G401 (cell line): Measurements from ENCODE around the gene AANAT. TPM values are rescaled to one million over a fixed set of nuclear protein-coding genes. Genes with fewer than 3 reads are reported as not detected.
"Not testable (repeated sequence)": the region's sequence is repeated elsewhere in the genome, so short reads cannot be mapped to it uniquely, and the experiment has no call there.

Source experiments
- DNase-seq: peaks from one replicate; pipeline ENCODE4 v3.0.0-alpha.2; 2015; ENCODE audit warnings: low spot score
- in situ Hi-C: cut with HindIII; loops from 2 replicates; pipeline ENCODE4 v1.10.0; 2016; ENCODE audit warnings: low sequenced_read_pairs, mixed read lengths
- total RNA-seq: library from RNA; depleted of rRNA; stranded (reverse); fragments of >200 nt; shearing (Covaris generic); gene quantifications from 2 replicates; pipeline ENCODE4 v1.2.3, GENCODE V29; 2014

The AANAT gene
- total RNA-seq, 1 experiment from 2014 or later, result not detected

DNA sequence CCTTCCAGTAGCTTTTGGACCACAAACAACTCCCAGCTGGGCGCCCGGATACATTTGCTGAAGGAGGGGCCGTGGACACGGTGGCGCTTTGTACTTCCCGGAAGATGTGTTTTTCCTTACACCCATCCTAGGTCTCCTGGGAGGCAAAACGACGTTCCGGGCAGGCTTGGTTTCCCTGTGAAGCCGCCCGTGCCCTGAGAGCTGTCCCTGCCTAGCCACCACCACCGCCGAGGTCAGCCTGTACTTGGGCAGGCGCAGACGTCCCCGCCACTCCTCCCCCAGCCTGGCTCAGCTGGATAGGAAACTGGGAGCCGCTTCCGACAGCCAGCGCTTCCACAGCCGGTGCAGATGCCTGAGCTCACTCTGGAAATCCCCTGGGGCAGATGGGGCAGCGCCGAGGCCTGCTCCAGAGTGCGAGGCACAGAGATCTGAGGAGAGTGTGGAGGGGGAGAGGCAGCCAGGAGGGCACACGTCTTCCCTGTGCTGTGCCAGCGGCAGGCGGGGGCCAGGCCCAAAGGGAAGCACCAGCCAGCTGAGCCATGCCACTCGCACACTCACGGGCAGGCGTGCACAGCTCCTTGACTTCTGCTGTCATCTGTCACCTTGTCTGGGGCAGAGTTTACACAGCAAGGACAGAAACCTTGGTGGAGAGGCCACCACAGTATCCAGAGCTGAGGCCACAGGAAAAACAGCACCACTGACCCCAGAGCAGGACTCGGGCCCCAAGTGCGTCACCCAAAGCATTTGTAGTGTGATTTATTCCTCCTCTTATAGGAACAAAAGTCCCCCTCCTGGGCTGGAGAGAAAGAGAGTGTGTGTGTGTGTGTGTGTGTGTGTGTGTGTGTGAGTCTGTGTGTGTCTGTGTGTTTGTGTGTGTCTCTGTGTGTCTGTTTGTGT lies 30.8 kb downstream of the AANAT start:
- DNase-seq, result no peak
- in situ Hi-C loops, result no loop called here

DNA sequence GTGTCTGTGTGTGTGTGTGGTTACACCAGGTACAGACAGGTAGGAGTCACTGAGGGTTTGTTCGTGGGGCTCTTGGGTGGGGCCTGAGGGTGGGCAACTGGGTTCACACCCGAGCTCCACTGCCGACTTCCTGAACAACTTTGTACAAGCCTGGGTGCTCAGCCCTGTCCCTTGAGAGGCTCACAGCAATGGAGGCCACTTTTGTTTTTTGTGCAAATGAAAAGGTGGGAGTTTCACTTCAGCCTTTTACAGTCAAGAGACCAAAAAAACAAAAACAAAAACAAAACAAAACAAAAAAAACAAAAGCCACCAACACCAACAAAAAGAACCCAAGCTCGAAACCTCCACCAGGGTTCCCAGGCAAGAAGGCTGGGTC lies 31.5 kb downstream of the AANAT start:
- in situ Hi-C loops, result no loop called here

DNA sequence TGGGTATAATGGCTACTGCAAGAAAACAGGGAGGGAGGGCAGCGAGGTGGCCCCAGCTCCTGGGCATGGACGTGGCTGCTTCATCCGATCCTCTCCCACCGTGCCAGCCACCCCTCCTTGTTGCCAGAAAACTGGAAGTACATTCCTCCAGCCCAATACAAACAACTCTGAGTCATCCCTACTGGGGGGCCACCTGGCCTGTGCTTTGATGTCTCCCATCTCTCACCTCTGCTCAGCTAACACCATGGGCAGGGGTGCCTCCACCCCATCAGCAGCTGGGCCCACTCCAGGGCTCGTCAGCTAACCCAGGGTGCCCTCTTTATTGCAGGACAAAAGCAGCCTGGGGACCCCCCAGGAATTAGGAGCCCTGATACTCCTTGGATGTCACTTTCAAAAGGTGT lies 31.9 kb downstream of the AANAT start:
- no peak for DNase-seq
- in situ Hi-C loops, result no loop called here

More for the DNA sequence above, 31.5 kb downstream of the AANAT start:
- DNase-seq, result no peak

DNA sequence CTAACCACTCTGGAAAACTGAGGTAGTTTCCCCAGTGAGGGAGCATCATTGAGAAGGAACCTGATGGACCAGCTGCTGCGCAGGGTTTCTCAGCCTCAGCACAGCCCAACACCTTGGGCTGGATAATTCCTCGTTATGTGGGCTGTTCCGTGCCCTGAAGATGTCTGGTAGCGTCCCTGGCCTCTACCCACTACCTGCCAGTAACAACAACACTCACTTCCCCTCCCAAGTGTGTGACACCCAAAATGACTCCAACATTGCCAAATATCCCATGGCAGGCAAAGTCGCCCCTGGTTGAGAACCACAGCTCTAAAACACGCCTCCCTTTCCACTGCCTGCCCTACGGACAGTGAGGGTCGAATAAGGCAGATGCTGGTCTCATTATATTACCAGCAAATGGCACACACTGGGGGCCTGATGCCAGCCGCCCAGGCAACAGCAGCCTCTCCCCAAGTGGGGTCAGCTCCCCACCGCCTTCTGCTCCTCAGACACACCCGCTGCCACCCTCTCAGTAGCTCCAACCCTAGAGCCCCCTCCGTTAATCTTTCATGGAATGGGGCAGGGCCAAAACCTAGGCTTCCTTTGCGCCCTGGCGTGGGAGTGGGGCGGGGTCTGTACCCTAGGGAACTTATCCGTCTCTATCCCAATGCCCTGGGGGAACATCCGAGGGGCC lies 32.8 kb downstream of the AANAT start:
- in situ Hi-C loops, result no loop called here
- DNase-seq, result no peak

DNA sequence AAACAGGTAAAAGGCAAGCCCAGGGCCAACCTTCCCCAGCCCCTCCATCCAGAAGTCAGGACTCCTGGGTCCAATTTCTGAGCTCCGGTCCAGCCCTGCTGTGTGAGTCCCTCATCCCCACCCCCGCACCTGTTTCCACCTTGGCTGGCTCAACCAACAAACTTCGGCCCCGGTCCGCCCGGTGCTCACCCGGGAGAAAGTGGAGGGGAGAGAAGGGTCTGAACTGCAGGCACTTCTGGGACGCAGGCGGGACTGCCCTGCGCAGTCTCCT lies 33.3 kb downstream of the AANAT start:
- in situ Hi-C loops, result no loop called here
- DNase-seq, result no peak

DNA sequence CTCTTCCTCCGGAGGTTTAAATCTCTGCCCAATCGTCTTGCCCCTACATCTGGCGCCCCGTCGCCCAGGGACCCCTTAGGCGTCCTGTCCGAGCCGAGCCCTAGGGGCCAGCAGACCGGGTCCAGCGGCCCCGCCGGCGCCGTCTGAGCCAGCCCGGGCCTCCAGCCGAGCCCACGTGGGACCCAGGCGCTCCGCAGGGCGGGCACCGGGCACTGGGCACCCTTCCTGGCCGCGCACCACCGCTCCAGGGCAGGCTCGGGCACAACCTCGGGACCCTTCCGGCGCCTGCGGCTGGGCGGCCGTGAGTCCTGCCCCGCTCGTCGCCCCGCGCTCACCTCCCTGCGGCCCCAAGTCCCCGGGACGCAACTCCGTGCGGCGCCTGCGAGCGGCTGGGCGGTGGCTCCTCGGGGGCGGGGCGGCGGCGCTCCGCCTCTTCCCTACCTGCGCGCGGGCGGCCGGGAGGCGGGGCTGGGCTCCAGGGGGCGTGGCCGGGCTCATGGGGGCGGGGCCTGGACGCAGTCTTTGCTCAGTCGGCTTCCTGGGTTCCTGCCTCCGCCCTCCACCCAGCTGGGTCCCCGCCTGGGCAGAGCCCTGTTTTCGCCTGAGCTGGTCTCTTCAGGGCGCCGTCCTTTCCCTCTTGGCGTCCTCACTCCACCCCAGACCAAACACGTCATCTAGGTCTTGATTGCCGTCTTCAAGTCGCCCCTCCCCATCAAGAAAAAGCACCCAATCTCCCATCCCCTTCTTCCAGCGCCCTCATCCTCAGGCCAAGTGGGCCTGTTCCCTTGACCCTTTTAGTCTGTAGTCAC lies 33.8 kb downstream of the AANAT start, which contains the start of gene RHBDF2:
Gene RHBDF2, minus strand, starts transcription at position 406 of the 809 bp plus-strand sequence. CDS start 19,899 bp downstream, outside the sequence.
- in situ Hi-C loops, result no loop called here
- peak; percentile 54 for DNase-seq

DNA sequence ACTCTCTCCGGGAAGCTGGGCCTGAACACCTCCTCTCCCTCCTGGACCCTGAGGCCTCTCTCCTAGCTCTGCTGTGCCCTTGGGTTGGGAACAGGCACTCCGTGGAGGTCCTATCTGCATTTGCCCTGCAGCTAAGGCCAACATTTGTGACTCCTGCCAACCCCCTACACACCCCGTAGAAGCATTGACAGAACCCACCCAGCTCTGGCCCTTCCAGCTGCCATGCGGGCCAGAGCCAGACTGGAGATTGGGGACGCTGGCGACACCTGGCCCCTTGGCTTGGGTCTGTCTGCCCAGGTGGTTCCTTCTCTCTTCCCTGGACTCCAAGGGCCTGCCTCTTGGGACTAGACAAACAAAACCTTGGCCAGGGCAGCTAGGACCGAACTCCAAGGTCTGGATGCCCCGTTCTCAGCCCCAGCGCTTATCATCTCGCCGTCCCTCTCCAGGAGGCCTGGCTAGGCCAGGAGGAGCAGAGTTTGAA lies 34.5 kb downstream of the AANAT start:
- in situ Hi-C loops, result no loop called here
- no peak for DNase-seq

DNA sequence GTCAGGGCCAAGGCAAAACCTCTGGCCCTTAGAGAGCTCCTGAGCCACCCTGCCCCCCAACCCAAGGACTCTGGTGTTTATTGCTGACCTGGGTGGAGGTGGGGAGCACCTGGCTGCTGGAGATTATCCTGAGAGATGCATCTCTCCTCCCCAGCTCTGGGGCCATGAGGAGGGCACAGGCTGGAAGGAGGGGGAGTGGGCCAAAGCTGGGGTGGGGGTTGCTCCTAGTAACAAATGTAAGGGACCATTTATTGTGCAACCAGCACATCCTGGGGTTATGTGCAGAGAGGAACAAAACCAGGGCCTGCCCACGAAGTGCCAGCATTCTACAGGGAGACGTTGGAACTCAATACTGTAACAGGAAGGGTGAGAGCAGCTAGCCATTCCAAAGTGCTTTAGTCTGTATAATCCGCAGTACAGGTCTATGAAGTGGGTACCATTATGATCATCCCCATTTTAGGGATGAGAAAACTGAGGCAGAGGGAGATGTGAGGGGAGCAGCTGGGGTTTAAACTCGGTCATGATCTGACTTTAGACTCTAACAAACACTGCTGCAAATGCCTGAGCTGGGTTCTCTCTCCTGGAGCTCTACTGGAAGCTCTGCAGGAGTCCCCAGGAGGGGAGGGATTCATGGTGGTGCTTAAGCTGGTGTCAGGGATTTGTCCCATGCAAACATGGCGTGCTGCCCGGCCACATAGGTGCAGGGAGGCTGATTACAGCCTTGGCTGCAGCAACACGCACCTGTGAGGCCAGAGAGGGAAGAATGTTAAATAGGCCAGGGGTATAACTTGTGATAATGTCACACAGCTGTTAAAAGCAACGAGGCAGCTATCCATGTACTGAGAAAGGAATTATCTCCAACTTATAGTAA lies 35.2 kb downstream of the AANAT start:
- in situ Hi-C loops, result no loop called here
- DNase-seq, result no peak

DNA sequence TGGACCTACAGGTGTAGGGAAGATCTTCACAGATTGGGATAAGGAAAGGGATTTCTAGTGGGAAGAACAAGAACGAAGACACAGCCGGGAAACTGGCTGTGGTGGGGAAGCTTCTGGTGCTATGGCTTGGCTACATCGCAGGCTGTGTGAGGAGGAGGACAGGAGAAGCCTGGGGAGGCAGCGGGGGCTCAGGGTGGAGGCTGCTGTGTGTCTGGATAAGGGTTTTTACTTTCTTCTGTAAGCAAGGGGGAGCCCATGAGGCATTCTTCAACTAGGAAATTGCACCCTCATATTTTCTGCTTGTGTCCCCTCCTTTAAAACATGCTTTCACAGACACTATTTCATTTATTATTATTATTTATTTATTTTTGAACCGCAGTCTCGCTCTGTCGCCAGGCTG lies 36.7 kb downstream of the AANAT start:
- no peak for DNase-seq
- in situ Hi-C loops, result no loop called here

DNA sequence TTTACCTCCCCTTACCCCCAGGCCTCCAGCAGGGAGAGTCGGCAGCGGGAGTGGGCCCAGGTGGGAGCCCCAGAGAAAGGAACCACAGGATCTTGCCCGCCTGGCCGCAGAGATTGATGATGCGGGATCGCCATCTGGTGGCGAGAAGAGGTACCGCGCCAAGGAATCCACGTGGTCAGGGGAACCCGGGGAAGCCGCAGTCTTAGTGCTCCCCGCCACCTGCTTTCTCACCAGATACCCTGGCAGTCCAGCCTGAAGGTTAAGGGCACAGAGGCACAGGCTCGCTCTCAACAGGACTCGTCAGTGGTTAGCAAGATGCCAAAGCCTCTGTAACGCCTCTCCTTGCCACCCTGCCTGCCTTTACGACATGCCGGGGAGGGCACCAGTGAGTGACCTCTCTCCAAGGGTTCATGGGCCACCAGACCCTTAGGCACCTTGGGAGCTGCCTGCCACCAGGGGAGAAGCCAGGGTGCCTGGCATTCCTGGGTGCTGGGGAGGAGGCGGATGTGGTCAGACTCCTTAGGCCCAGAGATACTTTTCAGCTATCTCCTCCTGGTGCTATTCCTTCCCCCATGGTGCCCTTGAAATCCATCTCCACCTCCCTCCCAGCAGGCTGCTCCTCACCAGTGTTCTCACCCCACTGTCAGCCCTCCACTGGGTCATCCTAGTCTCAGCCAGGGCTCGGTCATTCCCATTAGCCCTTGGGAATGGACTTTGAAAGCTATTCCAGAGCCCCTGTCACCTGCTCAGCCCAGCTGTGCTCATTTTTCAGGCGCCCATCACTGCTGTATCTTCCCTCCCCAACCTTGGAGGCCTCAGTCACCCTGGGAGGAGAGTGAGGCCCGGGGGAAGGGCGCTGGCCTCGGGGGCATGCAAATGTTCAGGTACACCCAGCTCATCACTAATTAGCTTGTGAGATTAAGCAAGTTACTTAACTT lies 39.3 kb downstream of the AANAT start:
- in situ Hi-C loops, result no loop called here
- DNase-seq, result peak; percentile 80

DNA sequence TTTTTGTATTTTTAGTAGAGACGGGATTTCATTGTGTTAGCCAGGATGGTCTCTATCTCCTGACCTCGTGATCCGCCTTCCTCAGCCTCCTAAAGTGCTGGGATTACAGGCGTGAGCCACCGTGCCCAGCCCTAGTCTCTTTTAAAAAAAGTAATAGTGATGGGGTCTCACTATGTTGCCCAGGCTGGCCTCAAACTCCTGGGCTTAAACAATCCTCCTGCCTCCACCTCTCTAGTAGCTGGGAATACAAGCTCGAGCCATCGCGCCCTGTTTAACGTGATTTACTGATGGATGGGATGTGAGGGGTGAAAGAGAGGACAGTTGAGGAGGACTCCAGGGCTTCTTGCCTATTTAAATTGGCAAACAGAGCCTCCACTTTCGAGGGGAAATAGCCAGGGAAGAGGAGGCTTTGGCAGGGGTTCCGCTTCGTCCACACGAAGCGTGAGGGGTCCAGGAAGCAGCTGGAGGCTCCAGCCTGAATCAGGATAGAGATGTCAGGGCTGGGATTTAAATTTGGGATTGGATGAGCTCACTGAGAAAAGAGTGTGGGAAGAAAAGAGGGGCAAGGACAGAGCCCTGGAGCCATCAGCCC lies 41.2 kb downstream of the AANAT start:
- DNase-seq, in situ Hi-C loops: not testable (repeated sequence)

DNA sequence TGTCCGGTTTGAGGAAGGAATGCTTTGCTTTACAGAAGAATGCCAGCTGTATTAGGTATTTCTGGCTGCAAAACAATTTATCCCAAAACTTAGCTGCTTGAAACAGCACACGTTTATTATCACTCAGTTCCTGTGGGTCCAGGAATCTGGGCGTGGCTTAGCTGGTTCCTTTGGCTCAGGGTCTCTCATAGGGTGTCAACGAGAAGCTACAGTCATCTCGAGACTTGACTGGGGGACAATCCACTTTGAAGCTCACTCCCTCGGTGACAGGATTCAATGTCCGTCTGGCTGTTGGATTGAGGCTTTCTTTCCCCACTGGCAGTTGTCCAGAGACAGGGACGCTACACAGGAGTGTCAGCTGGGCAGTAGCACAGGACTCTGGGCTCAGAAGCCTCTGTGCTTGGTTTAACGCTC lies 43.4 kb downstream of the AANAT start:
- in situ Hi-C loops, result no loop called here
- DNase-seq, result no peak

DNA sequence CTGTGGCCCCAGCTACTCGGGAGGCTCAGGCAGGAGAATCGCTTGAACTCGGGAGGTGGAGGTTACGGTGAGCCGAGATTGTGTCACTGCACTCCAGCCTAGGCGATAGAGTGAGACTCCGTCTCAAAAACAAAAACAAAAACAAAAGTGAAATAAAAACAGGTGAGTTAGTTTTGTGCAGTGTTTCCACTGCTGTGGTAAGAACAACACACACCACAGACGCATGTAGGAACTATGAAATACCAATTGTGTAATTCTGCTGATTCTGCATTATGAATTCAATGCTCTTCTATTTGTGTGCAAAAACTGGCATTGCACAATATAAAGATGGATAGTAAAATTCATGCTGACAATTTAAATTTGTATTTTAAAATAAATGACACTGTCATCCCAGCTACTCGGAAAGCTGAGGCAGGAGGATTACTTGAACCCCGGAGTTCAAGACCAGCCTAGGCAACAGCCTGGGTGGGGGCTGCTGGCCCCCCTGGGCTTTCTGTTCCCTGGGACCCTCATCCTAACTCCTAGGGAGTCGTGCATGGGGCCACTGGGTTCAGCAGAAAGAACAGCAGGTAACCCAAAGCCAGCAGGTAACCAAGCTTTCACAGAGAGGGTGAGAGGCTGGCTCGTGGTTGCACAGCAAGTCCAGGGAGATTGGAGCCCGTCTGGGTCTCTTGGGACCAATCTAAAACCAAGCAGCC lies 44.4 kb downstream of the AANAT start:
- in situ Hi-C loops, result no loop called here
- DNase-seq, result no peak

DNA sequence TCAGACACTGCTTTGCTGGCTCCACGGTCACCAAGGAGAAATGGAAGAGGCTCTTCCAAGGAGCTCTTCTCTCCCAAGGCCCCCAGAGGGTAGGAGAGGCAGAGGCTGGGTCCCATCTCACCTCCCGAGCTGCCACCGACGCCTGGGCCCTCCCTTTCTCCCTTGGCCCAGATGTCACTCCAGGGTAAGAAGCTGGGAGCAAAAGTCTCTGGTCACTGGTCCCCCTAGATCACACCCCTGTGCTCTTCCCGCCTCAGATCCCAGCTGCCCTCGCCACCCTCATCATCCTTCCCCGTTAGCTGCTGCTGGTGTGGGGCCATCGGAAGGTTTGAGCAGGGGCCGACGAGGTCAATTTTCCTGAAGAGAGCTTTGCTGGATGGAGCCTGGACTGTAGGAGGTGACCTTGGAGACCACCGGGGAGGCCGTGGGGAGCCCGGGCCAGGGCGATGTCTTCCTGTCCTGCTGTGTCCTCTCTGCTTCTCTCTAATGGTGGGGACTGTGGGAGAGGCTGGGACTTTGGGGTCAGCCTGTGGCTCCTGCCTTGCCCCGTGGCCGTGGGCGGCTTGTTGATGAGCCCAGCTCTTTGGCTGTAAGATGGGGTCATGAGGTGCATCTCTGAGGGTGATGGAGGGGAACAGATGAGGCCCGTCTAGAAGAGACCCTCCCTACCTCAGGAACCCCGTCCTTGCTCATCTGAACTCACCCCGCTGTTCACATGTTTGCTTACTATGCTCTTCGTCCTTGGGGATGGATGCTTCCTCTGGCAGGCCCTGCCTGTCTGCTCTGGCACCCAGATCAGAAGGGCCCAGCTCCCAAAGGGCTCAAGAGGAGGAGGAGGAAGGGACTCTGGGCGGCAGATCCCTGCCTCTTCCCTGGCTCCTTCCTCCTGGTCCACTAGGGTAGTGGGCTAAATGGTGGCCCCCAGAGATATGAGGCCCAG lies 45.2 kb downstream of the AANAT start:
- no peak for DNase-seq
- in situ Hi-C loops, result no loop called here

DNA sequence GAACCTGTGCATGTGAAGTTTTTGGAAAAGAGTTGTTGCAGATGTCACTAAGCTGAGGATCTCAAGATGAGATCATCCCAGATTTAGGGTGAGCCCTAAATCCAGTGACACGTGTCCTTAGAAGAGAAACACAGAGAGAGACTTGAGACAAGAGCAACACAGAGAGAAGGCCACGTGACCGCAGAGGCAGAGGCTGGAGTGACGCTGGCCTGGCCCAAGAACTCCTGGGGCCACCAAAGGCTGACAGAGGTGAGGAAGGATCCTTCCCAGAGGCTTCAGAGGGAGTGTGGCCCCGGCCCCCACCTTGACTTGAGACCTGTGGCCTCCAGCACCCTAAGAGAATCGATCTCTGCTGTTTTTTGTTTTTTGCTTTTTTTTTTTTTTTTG lies 45.9 kb downstream of the AANAT start:
- no peak for DNase-seq
- in situ Hi-C loops, result no loop called here

DNA sequence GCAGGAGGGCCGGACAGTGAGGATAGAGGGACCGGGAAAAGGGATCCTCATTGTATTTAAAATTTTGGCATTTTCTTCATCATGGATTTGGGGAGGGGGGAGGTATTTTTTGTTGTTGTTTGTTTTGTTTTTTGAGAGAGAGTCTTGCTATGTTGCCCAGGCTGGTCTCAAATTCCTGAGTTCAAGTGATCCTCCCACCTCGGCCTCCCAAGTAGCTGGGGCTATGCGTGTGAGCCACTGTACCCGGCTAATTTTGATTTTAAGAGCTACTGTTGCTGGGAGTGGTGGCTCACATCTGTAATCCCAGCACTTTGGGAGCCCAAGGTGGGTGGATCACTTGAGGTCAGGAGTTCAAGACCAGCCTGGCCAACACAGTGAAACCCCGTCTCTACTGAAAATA lies 47.0 kb downstream of the AANAT start:
- in situ Hi-C loops, result not testable (repeated sequence)

More for the DNA sequence above, 47.0 kb downstream of the AANAT start:
- not testable (repeated sequence) for DNase-seq
